ENCODE measurements around the gene LHFPL5.

The LHFPL5 gene

GRCh38 chr6:35850208-35850607 is 45.1 kb downstream of the LHFPL5 start:
- DNase-seq (ENCODE audit: low spot score) = no peak
- FAIRE-seq = no peak

GRCh38 chr6:35852994-35853393 is 47.8 kb downstream of the LHFPL5 start:
- DNase-seq (ENCODE audit: low spot score) (no peak), FAIRE-seq (no peak)

GRCh38 chr6:35856250-35856649 is 51.1 kb downstream of the LHFPL5 start:
- FAIRE-seq (no peak), DNase-seq (ENCODE audit: low spot score) (no peak)

GRCh38 chr6:35857853-35858252 is 52.7 kb downstream of the LHFPL5 start:
- FAIRE-seq = no peak
- DNase-seq (ENCODE audit: low spot score) = no peak

GRCh38 chr6:35859367-35859766 is 54.2 kb downstream of the LHFPL5 start:
- no peak for FAIRE-seq

More at GRCh38 chr6:35859367-35859766, 54.2 kb downstream of the LHFPL5 start:
- no peak for DNase-seq (ENCODE audit: low spot score)
